SK-N-SH treated with all-trans-retinoic acid at 6 μM for 48 hours (cell line): Measurements from ENCODE around the gene DCLK1.

ENCODE experiments used
- ARNTL ChIP-seq: fragments of 450-650 bp; formaldehyde crosslinking; IDR thresholded peaks from 2 replicates; pipeline ENCODE4 v1.5.0; 2020; ENCODE audit warnings: low read depth, mild to moderate bottlenecking, moderate library complexity, borderline replicate concordance
- OSR1 ChIP-seq: fragments of 250-450 bp; sonication (Bioruptor Pico); IDR thresholded peaks from 2 replicates; pipeline ENCODE4 v1.8.0; 2022; ENCODE audit warnings: moderate library complexity, mild to moderate bottlenecking, inconsistent platforms
- PATZ1 ChIP-seq: fragments of 250-450 bp; sonication (Bioruptor Pico); IDR thresholded peaks from 2 replicates; pipeline ENCODE4 v1.8.0; 2020; ENCODE audit warnings: mild to moderate bottlenecking, moderate library complexity, borderline replicate concordance
- PPARA ChIP-seq: fragments of 250-450 bp; sonication (Bioruptor Pico); IDR thresholded peaks from 2 replicates; pipeline ENCODE4 v1.5.0; 2020; ENCODE audit warnings: mild to moderate bottlenecking, borderline replicate concordance
- RARB ChIP-seq: fragments of 250-450 bp; sonication (Bioruptor Pico); IDR thresholded peaks from 2 replicates; pipeline ENCODE4 v1.8.0; 2021; ENCODE audit warnings: mild to moderate bottlenecking, moderate library complexity
- SNAI2 ChIP-seq: fragments of 250-450 bp; sonication (Bioruptor Pico); IDR thresholded peaks from 2 replicates; pipeline ENCODE4 v1.5.0; 2020; ENCODE audit warnings: mild to moderate bottlenecking, moderate library complexity
- ZFP3 ChIP-seq: fragments of 250-450 bp; sonication (Bioruptor Pico); IDR thresholded peaks from 2 replicates; pipeline ENCODE4 v1.5.0; 2020; ENCODE audit warnings: mild to moderate bottlenecking, moderate library complexity
- ZFP30 ChIP-seq: fragments of 450-650 bp; formaldehyde crosslinking; IDR thresholded peaks from 2 replicates; pipeline ENCODE4 v1.5.0; 2022; ENCODE audit warnings: mild to moderate bottlenecking, moderate library complexity
- TF ChIP-seq, protein P1 (sequence below): fragments of 250-450 bp; sonication (Bioruptor Pico); IDR thresholded peaks from 2 replicates; pipeline ENCODE4 v1.5.1; 2021; ENCODE audit warnings: mild to moderate bottlenecking, moderate library complexity
- TF ChIP-seq, protein P2 (sequence below): fragments of 250-450 bp; sonication (Bioruptor Pico); IDR thresholded peaks from 2 replicates; pipeline ENCODE4 v1.5.1; 2020; ENCODE audit warnings: low read depth, mild to moderate bottlenecking, moderate library complexity

DNA sequence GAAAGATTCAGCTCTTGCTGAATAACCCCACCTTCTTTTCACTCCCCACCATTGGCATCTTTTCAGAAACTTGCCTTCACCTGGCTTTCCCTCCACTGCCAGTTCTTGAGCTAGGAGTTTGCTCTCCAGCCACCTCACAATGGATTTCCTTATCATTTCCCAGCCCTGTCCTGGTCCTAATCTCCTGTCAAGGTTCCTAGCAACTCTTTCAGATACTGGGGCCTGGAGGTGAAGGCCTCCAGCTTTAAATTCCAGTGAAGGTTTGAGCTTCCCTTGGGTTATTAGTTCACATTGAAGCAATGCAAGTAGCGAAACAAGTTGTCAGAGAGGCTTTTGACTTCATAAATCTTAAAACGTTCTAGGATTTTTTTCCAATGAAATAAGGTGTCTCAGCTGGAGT, 333.9 kb downstream of the DCLK1 start:
- TF ChIP-seq, protein P1, sequence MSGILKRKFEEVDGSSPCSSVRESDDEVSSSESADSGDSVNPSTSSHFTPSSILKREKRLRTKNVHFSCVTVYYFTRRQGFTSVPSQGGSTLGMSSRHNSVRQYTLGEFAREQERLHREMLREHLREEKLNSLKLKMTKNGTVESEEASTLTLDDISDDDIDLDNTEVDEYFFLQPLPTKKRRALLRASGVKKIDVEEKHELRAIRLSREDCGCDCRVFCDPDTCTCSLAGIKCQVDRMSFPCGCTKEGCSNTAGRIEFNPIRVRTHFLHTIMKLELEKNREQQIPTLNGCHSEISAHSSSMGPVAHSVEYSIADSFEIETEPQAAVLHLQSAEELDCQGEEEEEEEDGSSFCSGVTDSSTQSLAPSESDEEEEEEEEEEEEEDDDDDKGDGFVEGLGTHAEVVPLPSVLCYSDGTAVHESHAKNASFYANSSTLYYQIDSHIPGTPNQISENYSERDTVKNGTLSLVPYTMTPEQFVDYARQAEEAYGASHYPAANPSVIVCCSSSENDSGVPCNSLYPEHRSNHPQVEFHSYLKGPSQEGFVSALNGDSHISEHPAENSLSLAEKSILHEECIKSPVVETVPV (CRISPR knock-in tag), result no peak
- TF ChIP-seq, protein P2, sequence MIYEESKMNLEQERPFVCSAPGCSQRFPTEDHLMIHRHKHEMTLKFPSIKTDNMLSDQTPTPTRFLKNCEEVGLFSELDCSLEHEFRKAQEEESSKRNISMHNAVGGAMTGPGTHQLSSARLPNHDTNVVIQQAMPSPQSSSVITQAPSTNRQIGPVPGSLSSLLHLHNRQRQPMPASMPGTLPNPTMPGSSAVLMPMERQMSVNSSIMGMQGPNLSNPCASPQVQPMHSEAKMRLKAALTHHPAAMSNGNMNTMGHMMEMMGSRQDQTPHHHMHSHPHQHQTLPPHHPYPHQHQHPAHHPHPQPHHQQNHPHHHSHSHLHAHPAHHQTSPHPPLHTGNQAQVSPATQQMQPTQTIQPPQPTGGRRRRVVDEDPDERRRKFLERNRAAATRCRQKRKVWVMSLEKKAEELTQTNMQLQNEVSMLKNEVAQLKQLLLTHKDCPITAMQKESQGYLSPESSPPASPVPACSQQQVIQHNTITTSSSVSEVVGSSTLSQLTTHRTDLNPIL (CRISPR knock-in tag), result no peak
- no peak for TF ChIP-seq PATZ1 (CRISPR knock-in tag)
- no peak for TF ChIP-seq OSR1 (CRISPR knock-in tag)
- TF ChIP-seq ZFP30 (CRISPR knock-in tag), result no peak
- TF ChIP-seq RARB (CRISPR knock-in tag), result no peak
- TF ChIP-seq ZFP3 (CRISPR knock-in tag), result no peak
- TF ChIP-seq SNAI2, result no peak
- no peak for TF ChIP-seq PPARA (CRISPR knock-in tag)
- TF ChIP-seq ARNTL, result no peak
